Measurements from ENCODE around the gene FRMD4B. TPM values are rescaled to one million over a fixed set of nuclear protein-coding genes. Genes with fewer than 3 reads are reported as not detected.

FRMD4B gene
- total RNA-seq, 1 donor from 2014 or later = not detected

DNA sequence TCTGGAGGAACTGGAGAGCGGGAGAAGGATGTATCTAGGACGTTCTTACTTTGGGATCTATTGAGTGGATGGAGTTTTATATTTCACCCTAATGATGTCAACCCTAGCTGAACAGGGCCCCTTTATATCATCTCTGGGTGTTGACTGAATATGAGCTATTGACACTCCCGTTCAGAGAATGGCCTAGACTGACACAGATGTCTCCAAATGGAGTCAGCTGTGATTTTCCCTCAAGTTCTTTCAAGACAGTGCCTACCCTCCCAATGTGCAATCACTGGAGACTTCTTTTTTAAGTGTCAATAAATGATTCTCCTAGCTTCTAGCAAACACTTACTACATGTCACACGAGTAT is 63.8 kb downstream of the FRMD4B start:
- Mint-ChIP-seq H3K36me3 (ENCODE audit: low read depth) (no peaks in the 10 kb centered on the region), H3K4me1 (peaks cover 32% of the 10 kb centered on the region), H3K4me3 (no peak overlapping the region), H3K27me3 (no peaks in the 10 kb centered on the region), H3K27ac (no peak overlapping the region), H3K9me3 (no peaks in the 10 kb centered on the region)
- CTCF ChIA-PET = no interaction called here
- POLR2A ChIA-PET = no interaction called here
- ATAC-seq (ENCODE audit: low read depth) = no peak
- DNase-seq = no peak
- TF ChIP-seq, protein P1, sequence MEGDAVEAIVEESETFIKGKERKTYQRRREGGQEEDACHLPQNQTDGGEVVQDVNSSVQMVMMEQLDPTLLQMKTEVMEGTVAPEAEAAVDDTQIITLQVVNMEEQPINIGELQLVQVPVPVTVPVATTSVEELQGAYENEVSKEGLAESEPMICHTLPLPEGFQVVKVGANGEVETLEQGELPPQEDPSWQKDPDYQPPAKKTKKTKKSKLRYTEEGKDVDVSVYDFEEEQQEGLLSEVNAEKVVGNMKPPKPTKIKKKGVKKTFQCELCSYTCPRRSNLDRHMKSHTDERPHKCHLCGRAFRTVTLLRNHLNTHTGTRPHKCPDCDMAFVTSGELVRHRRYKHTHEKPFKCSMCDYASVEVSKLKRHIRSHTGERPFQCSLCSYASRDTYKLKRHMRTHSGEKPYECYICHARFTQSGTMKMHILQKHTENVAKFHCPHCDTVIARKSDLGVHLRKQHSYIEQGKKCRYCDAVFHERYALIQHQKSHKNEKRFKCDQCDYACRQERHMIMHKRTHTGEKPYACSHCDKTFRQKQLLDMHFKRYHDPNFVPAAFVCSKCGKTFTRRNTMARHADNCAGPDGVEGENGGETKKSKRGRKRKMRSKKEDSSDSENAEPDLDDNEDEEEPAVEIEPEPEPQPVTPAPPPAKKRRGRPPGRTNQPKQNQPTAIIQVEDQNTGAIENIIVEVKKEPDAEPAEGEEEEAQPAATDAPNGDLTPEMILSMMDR (IDR thresholded peaks at IDR 0.05) = no peak
- intact Hi-C loops (cut with micrococcal nuclease) = no loop called here

DNA sequence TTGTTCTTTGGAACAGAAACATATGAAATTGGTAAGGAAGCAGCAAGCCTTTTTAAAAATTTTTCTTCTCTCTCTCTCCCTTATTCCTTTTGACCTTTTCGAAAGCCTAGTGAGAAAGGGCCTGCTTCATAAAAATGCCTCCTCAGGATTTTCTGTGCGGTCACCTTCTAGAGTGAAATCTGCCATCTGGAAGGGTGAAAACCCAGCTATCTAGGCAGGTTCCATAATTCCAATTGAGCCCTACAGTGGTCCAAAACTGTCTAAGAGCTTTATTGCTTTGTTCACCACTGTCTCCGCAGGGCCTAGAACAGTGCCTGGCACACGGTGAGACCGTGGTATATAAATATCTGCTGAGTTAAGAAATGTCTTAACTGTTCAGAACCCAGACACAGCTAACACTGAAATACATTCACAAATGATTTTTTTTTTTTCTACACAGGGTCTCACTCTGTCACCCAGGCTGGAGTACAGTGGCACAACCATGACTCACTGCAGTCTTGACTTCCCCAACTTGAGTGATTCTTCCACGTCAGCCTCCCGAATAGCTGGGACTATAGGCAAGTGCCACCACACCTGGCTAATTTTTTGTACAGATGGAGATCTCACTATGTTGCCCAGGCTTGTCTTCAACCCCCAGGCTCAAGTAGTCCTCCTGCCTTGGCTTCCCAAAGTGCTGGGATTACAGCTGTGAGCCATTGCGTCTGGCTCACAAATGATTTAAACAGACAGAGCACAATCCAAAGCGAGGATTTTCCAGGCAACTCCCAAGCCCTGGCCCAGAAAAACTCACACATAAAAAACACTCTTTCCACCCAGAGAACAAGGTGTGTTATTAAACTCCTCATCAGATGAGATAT is 64.4 kb downstream of the FRMD4B start:
- no peaks in the 10 kb centered on the region for H3K36me3 Mint-ChIP-seq (ENCODE audit: low read depth)
- intact Hi-C loops (cut with micrococcal nuclease) = no loop called here
- ChIA-PET POLR2A (no interaction called here), CTCF (no interaction called here)
- H3K4me3 Mint-ChIP-seq = no peak overlapping the region
- ATAC-seq (ENCODE audit: low read depth) (no peak), DNase-seq (no peak)
- no peaks in the 10 kb centered on the region for H3K27me3 Mint-ChIP-seq
- peaks cover 26% of the 10 kb centered on the region for H3K4me1 Mint-ChIP-seq
- H3K9me3 Mint-ChIP-seq = no peaks in the 10 kb centered on the region
- TF ChIP-seq, protein P1 (IDR thresholded peaks at IDR 0.05) = no peak
- H3K27ac Mint-ChIP-seq = no peak overlapping the region

DNA sequence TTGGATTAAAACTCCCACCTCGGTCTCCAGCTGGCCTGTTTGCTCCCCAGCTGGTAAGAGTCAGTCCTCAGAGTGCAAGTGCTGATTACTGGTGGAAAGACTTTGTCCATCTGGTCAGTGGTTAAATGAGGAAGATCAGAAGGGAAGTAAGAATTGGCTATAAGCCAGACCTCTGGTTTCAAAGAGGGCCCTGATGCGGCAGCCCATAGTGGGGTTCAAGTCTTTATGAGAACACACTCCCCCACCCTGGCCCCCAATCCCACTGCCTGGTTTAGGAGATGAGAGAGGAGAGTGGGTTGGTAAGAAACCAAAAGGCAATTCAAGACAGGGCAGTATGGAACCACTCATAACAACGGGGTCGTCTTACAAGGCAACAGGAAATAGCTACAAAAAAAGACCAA is 65.0 kb downstream of the FRMD4B start:
- Mint-ChIP-seq H3K27ac (no peak overlapping the region), H3K4me3 (no peak overlapping the region), H3K4me1 (peaks cover 20% of the 10 kb centered on the region), H3K27me3 (no peaks in the 10 kb centered on the region), H3K36me3 (ENCODE audit: low read depth) (no peaks in the 10 kb centered on the region), H3K9me3 (no peaks in the 10 kb centered on the region)
- DNase-seq (no peak), ATAC-seq (ENCODE audit: low read depth) (no peak)
- CTCF ChIA-PET = no interaction called here
- POLR2A ChIA-PET = no interaction called here
- TF ChIP-seq, protein P1 (IDR thresholded peaks at IDR 0.05) = no peak
- intact Hi-C loops (cut with micrococcal nuclease) = no loop called here

DNA sequence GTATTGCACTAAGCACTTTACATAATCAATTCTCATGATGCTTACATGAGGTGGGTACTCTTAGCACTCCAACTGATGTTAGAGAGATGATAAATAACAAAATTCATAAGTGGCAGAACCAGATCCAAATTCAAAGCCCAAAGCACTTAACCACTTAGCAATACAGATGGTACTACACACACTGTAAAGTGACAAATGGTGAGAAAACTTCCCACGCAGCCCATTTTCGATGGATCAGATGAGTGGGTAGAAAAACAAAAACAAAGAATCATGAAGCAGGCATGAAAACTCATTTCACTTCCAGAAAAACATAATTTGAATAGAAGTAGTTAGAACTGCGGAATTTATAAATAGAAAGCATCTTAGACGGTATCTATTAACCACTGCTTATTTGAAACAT is 66.2 kb downstream of the FRMD4B start:
- ChIA-PET CTCF (no interaction called here), POLR2A (no interaction called here)
- Mint-ChIP-seq H3K27me3 (no peaks in the 10 kb centered on the region), H3K36me3 (ENCODE audit: low read depth) (no peaks in the 10 kb centered on the region), H3K4me3 (no peak overlapping the region), H3K9me3 (no peaks in the 10 kb centered on the region), H3K27ac (no peak overlapping the region), H3K4me1 (peaks cover 8% of the 10 kb centered on the region)
- TF ChIP-seq, protein P1 (IDR thresholded peaks at IDR 0.05) = no peak
- intact Hi-C loops (cut with micrococcal nuclease) = no loop called here
- DNase-seq = no peak
- ATAC-seq (ENCODE audit: low read depth) = no peak

DNA sequence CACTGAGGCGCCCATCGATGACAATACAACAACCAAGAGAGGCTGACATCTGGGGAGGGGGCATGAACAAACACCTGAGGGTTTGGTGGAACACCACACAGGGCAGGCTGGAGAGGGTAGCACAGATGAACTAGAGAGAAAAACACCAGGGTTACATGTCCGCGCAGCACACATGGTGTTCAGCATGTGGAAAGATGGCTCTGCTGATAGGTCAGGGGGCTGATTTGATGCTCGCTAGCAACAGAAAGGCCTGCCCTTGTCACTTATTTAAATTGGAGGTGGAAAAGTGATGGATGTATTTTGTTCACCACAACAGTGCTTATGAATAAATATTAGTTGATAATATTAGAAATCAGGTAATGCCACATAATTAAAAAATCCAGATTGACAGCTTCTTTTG is 67.5 kb downstream of the FRMD4B start:
- no peaks in the 10 kb centered on the region for H3K36me3 Mint-ChIP-seq (ENCODE audit: low read depth)
- TF ChIP-seq, protein P1 (IDR thresholded peaks at IDR 0.05) = no peak
- H3K9me3 Mint-ChIP-seq = no peaks in the 10 kb centered on the region
- ATAC-seq (ENCODE audit: low read depth) (no peak), DNase-seq (no peak)
- ChIA-PET CTCF (no interaction called here), POLR2A (no interaction called here)
- H3K4me1 Mint-ChIP-seq = peaks cover 4% of the 10 kb centered on the region
- no peak overlapping the region for H3K4me3 Mint-ChIP-seq
- intact Hi-C loops (cut with micrococcal nuclease) = no loop called here
- H3K27ac Mint-ChIP-seq = no peak overlapping the region
- no peaks in the 10 kb centered on the region for H3K27me3 Mint-ChIP-seq

All from activated B cell treated with CpG ODN at 0.5 μM for 24 hours (primary cell).